ENCODE measurements around the gene CCNC.

CCNC gene

DNA sequence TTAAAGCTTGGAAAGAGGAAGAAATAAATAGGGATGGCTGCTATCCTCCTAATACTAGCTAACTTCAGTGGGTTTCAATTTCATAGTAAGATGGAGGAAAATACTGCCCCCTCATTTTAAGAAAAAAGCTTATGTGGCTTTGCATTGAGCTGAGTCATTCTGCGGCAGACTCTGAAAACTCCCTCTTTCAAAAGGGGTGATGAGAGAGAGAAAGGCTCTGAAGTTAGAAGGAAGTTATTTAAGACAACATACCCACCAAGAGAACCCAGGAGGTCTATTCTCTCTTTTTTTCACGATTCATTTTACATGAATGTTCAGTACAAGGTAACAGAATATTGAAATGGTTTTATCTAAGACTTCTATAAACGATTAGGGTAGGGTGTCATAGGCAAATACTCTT is 42.7 kb upstream of the CCNC start:
- DNase-seq (ENCODE audit: extremely low read depth, low read depth), result no peak
- TF ChIP-seq CTCF (IDR thresholded peaks at IDR 0.05; ENCODE audit: low read depth, low read length), result no peak

GRCh38 chr6:99609905-99610489 is 41.5 kb upstream of the CCNC start:
- TF ChIP-seq CTCF (IDR thresholded peaks at IDR 0.05; ENCODE audit: low read depth, low read length), result no peak
- no peak for DNase-seq (ENCODE audit: extremely low read depth, low read depth)

DNA sequence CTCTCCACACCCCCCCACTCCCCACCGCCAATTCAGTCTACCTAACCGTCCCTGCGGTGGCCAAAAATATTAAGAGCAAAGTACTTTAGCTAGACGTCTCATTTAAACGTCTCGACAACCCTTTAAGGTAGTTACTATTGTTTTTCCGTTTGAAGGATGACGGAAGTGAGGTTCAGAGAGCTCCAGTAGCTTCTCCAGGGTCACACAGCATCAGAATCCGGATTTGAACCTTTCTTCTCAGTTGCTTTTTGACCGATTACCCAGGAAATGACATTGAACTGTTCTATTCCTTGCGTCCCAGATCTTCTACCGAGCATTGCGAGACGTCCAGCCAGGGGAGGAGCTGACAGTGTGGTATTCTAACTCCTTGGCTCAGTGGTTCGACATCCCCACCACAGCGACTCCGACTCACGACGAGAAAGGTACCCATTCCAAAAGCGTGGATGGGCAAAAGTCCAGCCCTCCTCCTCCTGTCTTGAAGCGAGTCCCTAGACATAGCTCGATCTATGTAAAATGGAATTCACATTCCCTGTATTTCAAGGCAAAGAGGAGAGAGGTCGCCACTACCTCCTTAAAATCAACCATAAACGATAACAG is 40.5 kb upstream of the CCNC start:
- no peak for DNase-seq (ENCODE audit: extremely low read depth, low read depth)
- TF ChIP-seq CTCF (IDR thresholded peaks at IDR 0.05; ENCODE audit: low read depth, low read length), result no peak

GRCh38 chr6:99608059-99608885 is 39.8 kb upstream of the CCNC start:
- TF ChIP-seq CTCF (IDR thresholded peaks at IDR 0.05; ENCODE audit: low read depth, low read length), result no peak
- DNase-seq (ENCODE audit: extremely low read depth, low read depth), result no peak

GRCh38 chr6:99607416-99608036 is 39.1 kb upstream of the CCNC start:
- no peak for DNase-seq (ENCODE audit: extremely low read depth, low read depth)
- no peak for TF ChIP-seq CTCF (IDR thresholded peaks at IDR 0.05; ENCODE audit: low read depth, low read length)

DNA sequence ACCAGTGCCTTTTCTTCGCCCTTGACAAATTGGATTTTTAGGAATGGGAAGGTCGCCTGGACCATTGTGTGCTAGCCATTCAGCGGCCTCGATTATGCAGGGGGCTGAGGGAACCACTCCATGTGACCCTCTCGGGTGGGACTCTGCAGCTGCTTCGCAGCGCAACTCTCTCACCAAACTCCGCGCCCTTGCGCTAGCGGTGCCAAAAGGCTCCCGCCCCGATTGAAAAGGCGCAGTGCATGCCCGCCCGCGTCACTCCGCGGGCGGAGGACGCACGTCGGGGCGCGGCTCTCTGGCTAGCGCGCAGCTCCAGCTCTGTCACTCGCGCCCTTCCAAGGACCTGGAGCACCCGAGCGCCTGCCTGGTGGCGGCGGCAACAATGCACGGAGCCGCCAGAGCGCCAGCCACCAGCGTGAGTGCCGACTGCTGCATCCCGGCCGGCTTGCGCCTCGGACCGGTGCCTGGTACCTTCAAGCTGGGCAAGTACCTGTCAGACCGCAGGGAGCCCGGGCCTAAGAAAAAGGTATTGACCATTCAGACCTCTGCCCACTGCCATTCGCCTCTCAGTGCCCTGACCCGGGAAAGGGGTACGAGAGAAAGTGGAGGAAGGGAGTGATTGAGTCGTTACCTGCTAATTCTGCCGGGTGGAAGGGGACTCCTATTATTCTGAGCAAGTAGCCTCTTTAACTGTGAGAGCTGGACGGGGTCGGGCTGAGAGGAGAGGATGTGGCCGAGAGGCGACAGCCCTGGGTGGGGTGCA is 38.4 kb upstream of the CCNC start, which contains the start of gene PRDM13:
Gene PRDM13, plus strand, starts transcription at position 178 of the 760 bp plus-strand sequence. Its CDS starts 202 bp downstream, at position 380.
- no peak for TF ChIP-seq CTCF (IDR thresholded peaks at IDR 0.05; ENCODE audit: low read depth, low read length)
- DNase-seq (ENCODE audit: extremely low read depth, low read depth), result no peak
